ENCODE results near the gene SLC28A1.

Gene SLC28A1

GRCh38 chr15:84942456-84942855 is 58.0 kb downstream of the SLC28A1 start:
- no peak for TF ChIP-seq CTCF (conservative IDR thresholded peaks at IDR 0.05; ENCODE audit: control insufficient read depth, insufficient read depth, low read depth, low read length)
- no peak overlapping the region for H3K4me3 ChIP-seq (ENCODE audit: control insufficient read depth, low read depth, low read length)
- no peak for DNase-seq (ENCODE audit: low read depth)

DNA sequence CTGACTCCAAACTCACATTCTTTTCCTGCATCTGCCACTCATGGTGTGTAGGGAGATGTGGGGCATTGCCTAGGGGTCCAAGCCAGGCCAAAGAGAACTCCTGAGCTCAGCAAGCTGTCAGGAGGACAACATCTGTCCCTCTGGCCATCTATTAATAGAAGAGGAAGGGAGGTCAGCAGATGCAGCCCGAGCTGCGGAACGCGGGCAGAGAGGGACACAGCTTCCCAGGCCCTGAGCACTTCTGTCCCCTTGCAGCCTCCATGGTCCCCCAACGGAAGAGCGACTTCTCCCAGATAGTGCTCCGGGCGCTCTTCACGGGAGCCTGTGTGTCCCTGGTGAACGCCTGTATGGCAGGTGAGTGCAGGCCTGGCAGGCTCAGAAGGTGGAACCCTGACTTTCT is 59.8 kb downstream of the SLC28A1 start:
- no peak overlapping the region for H3K4me3 ChIP-seq (ENCODE audit: control insufficient read depth, low read depth, low read length)
- TF ChIP-seq CTCF (conservative IDR thresholded peaks at IDR 0.05; ENCODE audit: control insufficient read depth, insufficient read depth, low read depth, low read length) = no peak
- no peak for DNase-seq (ENCODE audit: low read depth)

GRCh38 chr15:84944861-84945260 is 60.4 kb downstream of the SLC28A1 start:
- no peak for DNase-seq (ENCODE audit: low read depth)
- H3K4me3 ChIP-seq (ENCODE audit: control insufficient read depth, low read depth, low read length) = no peak overlapping the region
- no peak for TF ChIP-seq CTCF (conservative IDR thresholded peaks at IDR 0.05; ENCODE audit: control insufficient read depth, insufficient read depth, low read depth, low read length)

GRCh38 chr15:84946772-84947489 is 62.5 kb downstream of the SLC28A1 start:
- no peak for TF ChIP-seq CTCF (conservative IDR thresholded peaks at IDR 0.05; ENCODE audit: control insufficient read depth, insufficient read depth, low read depth, low read length)
- DNase-seq (ENCODE audit: low read depth) = no peak
- no peak overlapping the region for H3K4me3 ChIP-seq (ENCODE audit: control insufficient read depth, low read depth, low read length)

- no peak for TF ChIP-seq CTCF (conservative IDR thresholded peaks at IDR 0.05; ENCODE audit: control insufficient read depth, insufficient read depth, low read depth, low read length)
- DNase-seq (ENCODE audit: low read depth) = peak; percentile 99
- H3K4me3 ChIP-seq (ENCODE audit: control insufficient read depth, low read depth, low read length) = no peak overlapping the region
Measured at GRCh38 chr15:84947947-84948830, 63.7 kb downstream of the SLC28A1 start.

DNA sequence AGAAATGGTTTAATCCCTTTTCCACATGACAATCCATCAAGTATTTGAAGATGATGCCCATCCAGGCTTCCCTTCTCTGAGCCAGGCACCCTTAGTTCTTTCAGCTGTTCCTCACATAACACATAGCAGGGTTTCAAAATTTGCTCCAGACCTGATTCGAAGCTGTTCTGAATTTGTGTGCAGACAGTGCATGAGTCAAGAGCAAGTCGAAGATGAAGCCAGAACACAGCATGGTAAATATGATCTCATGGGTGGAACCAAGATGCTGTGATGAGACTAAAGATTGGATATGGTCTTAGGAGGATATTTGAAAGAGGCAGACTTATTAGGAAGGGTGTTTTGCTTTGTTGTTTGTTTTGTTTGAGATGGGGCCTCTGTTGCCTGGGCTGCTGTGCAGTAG is 64.6 kb downstream of the SLC28A1 start:
- DNase-seq (ENCODE audit: low read depth) = peak; percentile 93
- H3K4me3 ChIP-seq (ENCODE audit: control insufficient read depth, low read depth, low read length) = no peak overlapping the region
- no peak for TF ChIP-seq CTCF (conservative IDR thresholded peaks at IDR 0.05; ENCODE audit: control insufficient read depth, insufficient read depth, low read depth, low read length)

Data from fibroblast of mammary gland (primary cell).